ENCODE data around the gene ZBTB33. TPM values are rescaled to one million over a fixed set of nuclear protein-coding genes. Genes with fewer than 3 reads are reported as not detected.

ZBTB33 gene
- polyA plus RNA-seq, 3 donors, result 4.7 to 10.6 (median 8.6) TPM

DNA sequence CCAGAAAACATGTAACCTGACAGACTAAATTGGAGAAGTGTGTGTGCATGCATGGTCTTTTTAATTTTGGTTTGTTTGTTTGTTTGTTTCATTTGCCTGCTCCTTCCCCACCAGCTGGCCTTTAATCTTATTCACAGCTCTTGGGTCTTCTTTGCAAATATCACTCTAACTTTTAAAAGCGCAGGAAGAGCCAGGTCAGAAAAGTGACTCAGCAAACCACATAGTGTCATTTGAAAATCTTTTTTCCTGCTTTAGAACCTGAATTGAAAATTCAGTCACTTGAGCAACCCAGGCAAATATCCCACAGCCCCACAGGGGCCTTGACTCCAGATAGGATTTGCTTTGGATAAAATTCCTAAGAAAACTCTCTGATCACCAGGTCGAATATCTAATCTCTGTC lies 56.0 kb downstream of the ZBTB33 start:
- H3K27ac ChIP-seq (ENCODE audit: low read depth in 1 of 2, low read length in 2 of 2), result no peak overlapping the region
- no peak overlapping the region for H3K4me2 ChIP-seq (replicated peaks; ENCODE audit: extremely low read depth, low read length, poor library complexity, severe bottlenecking)
- H3K27me3 ChIP-seq (ENCODE audit: control insufficient read depth in 2 of 2, insufficient read depth in 2 of 2, low read length in 2 of 2), result peaks cover 4 to 31% of the 10 kb centered on the region in 2 donors
- peaks cover 77% of the 10 kb centered on the region for H3K4me1 Mint-ChIP-seq
- peak overlapping the region in 3 of 7 donors; percentile 4 to 80 (median 63) for H3K27ac Mint-ChIP-seq
- no peaks in the 10 kb centered on the region for H3K36me3 ChIP-seq (replicated peaks in 1 of 2; ENCODE audit: control insufficient read depth in 1 of 2, insufficient read depth in 2 of 2, low read length in 2 of 2)
- no peak overlapping the region for H3K9ac ChIP-seq (ENCODE audit: insufficient read depth, low read length, poor library complexity, severe bottlenecking)
- no peaks in the 10 kb centered on the region for H4K20me1 ChIP-seq (ENCODE audit: insufficient read depth, low read length)
- TF ChIP-seq, protein P1, sequence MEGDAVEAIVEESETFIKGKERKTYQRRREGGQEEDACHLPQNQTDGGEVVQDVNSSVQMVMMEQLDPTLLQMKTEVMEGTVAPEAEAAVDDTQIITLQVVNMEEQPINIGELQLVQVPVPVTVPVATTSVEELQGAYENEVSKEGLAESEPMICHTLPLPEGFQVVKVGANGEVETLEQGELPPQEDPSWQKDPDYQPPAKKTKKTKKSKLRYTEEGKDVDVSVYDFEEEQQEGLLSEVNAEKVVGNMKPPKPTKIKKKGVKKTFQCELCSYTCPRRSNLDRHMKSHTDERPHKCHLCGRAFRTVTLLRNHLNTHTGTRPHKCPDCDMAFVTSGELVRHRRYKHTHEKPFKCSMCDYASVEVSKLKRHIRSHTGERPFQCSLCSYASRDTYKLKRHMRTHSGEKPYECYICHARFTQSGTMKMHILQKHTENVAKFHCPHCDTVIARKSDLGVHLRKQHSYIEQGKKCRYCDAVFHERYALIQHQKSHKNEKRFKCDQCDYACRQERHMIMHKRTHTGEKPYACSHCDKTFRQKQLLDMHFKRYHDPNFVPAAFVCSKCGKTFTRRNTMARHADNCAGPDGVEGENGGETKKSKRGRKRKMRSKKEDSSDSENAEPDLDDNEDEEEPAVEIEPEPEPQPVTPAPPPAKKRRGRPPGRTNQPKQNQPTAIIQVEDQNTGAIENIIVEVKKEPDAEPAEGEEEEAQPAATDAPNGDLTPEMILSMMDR (IDR thresholded peaks at IDR 0.05), result no peak
- H3K4me3 Mint-ChIP-seq, result no peak overlapping the region
- intact Hi-C loops (cut with micrococcal nuclease), result loop anchor here (5.0 to 10.0 kb wide), 2 partner anchors 54 to 158 kb away; partner anchors contain the start of genes LAMP2 (in 1 of the 2) and ZBTB33 (in 1 of the 2)
- no CpG with 5 or more reads among the region's 2 CpGs for WGBS (ENCODE audit: insufficient coverage)
- no peak overlapping the region for H3K4me3 ChIP-seq (replicated peaks in 1 of 3; ENCODE audit: low read depth in 2 of 3, low read length in 3 of 3)
- H3K36me3 Mint-ChIP-seq, result peaks cover 0 to 6% of the 10 kb centered on the region in 2 donors
- peaks cover 75 to 84% of the 10 kb centered on the region in 2 donors for H3K4me1 ChIP-seq (ENCODE audit: control insufficient read depth in 1 of 2, insufficient read depth in 2 of 2, low read length in 2 of 2)
- peak in 1 of 3 donors; percentile 12 for DNase-seq
- H2AFZ ChIP-seq (ENCODE audit: insufficient read depth, low read depth, low read length, poor library complexity, severe bottlenecking), result no peak overlapping the region
- H3K9me3 Mint-ChIP-seq, result peaks cover 0 to 26% (median 11%) of the 10 kb centered on the region in 7 donors
- no peaks in the 10 kb centered on the region for H3K9me3 ChIP-seq (replicated peaks in 1 of 2; ENCODE audit: control insufficient read depth in 1 of 2, insufficient read depth in 1 of 2, low read length in 2 of 2)
- H3K79me2 ChIP-seq (ENCODE audit: insufficient read depth, low read length), result no peaks in the 10 kb centered on the region
- peaks cover 28 to 40% (median 40%) of the 10 kb centered on the region in 3 donors for H3K27me3 Mint-ChIP-seq (ENCODE audit: low read depth in 3 of 3)

Other genes starting within 250 kb of the ZBTB33 start
- under 1 TPM in 1 of 3 donors, not detected in 2; 0.05 TPM for gene RHOXF2B, start 173.1 kb upstream of the ZBTB33 start, polyA plus RNA-seq
- gene RHOXF1, start 134.9 kb upstream of the ZBTB33 start, polyA plus RNA-seq, result under 1 TPM in 1 of 3 donors, not detected in 2; 0.28 TPM
- not detected for gene RHOXF2, start 92.2 kb upstream of the ZBTB33 start, polyA plus RNA-seq
- 1 to 10 TPM in 1 of 3 donors, under 1 TPM in 2; 0.10 to 1.2 (median 0.51) TPM for gene TMEM255A, start 60.6 kb downstream of the ZBTB33 start, polyA plus RNA-seq
- gene ATP1B4, start 111.3 kb downstream of the ZBTB33 start, polyA plus RNA-seq, result under 1 TPM in 1 of 3 donors, not detected in 2; 0.01 TPM
- 100 to 1,000 TPM in 2 of 3 donors, 10 to 100 TPM in 1; 75.8 to 381 (median 330) TPM for gene LAMP2, start 218.5 kb downstream of the ZBTB33 start, polyA plus RNA-seq

Measured in CD14-positive monocyte (primary cell).